CD4-positive, CD25-positive, alpha-beta regulatory T cell (primary cell): ENCODE data around the gene PSORS1C2. TPM values are rescaled to one million over a fixed set of nuclear protein-coding genes. Genes with fewer than 3 reads are reported as not detected.

ENCODE experiments used
- ATAC-seq, 2 donors: fragments of 150-1000 bp; cut with Tn5 transposase; one replicate each; pipeline ENCODE4 v1.10.0; 2021; ENCODE audit warnings: low read depth in 2 of 2, moderate number of reproducible peaks in 2 of 2, moderate library complexity in 1 of 2
- DNase-seq, 3 donors: peaks; one replicate each; pipeline versions ENCODE4 v3.0.0 to v3.0.0-alpha.2; 2012 to 2022; ENCODE audit warnings: mixed read lengths in 1 of 3
- H3K27ac ChIP-seq: one replicate; pipeline ENCODE4 v1.7.0; 2013; ENCODE audit warnings: mild to moderate bottlenecking, low read length; ENCODE audit not compliant: insufficient read depth, poor library complexity, severe bottlenecking
- H3K27me3 ChIP-seq: one replicate; pipeline ENCODE4 v1.7.0; 2013; ENCODE audit warnings: low read length; ENCODE audit not compliant: control insufficient read depth, insufficient read depth
- H3K36me3 ChIP-seq: one replicate; pipeline ENCODE4 v1.7.0; 2013; ENCODE audit warnings: mild to moderate bottlenecking, low read length, moderate library complexity; ENCODE audit not compliant: control insufficient read depth, insufficient read depth
- H3K4me1 ChIP-seq: 2 replicates; pipeline ENCODE4 v1.7.0; 2013; ENCODE audit warnings: mild to moderate bottlenecking, low read length; ENCODE audit not compliant: insufficient read depth, control insufficient read depth, poor library complexity, severe bottlenecking
- H3K4me3 ChIP-seq: one replicate; pipeline ENCODE4 v1.7.0; 2013; ENCODE audit warnings: low read depth, mild to moderate bottlenecking, low read length, moderate library complexity
- H3K9me3 ChIP-seq, 2 experiments: 1 replicate in 1 of 2; 2 replicates in 1 of 2; pipeline ENCODE4 v1.7.0; 2013; ENCODE audit warnings: low read length in 2 of 2, mild to moderate bottlenecking in 1 of 2, moderate library complexity in 1 of 2; ENCODE audit not compliant: control insufficient read depth in 2 of 2
- H3K27ac Mint-ChIP-seq, 3 donors: one replicate each; pipeline ENCODE4 v1.8.0; 2020 to 2022; ENCODE audit warnings: mild to moderate bottlenecking in 3 of 3, mixed read lengths in 3 of 3, moderate library complexity in 2 of 3
- H3K27me3 Mint-ChIP-seq: one replicate; pipeline ENCODE4 v1.8.0; 2022; ENCODE audit warnings: mild to moderate bottlenecking, mixed read lengths
- H3K36me3 Mint-ChIP-seq: one replicate; pipeline ENCODE4 v1.8.0; 2020; ENCODE audit warnings: mixed read lengths
- H3K4me1 Mint-ChIP-seq, 4 donors: one replicate each; pipeline ENCODE4 v1.8.0; 2020 to 2022; ENCODE audit warnings: mixed read lengths in 4 of 4, mild to moderate bottlenecking in 1 of 4
- H3K4me3 Mint-ChIP-seq, 4 donors: one replicate each; pipeline ENCODE4 v1.8.0; 2020 to 2022; ENCODE audit warnings: mild to moderate bottlenecking in 4 of 4, mixed read lengths in 4 of 4, moderate library complexity in 3 of 4
- H3K9me3 Mint-ChIP-seq, 7 donors: one replicate each; pipeline ENCODE4 v1.8.0; 2020 to 2022; ENCODE audit warnings: mixed read lengths in 7 of 7, mild to moderate bottlenecking in 3 of 7, moderate library complexity in 2 of 7
- polyA plus RNA-seq, 4 donors: library from polyadenylated mRNA; unstranded; fragments of 300-500 nt; fragmentation: Illumina TruSeq; gene quantifications; one replicate each; pipeline ENCODE4 v1.2.3, GENCODE V29; 2021
- total RNA-seq: library from RNA; stranded (reverse); gene quantifications from one replicate; pipeline ENCODE4 v1.2.3, GENCODE V29; 2022

The PSORS1C2 gene
- total and polyA plus RNA-seq, 5 donors from 2014 or later: not detected

- Histone ChIP-seq H3K9me3 (no peaks in the 10 kb centered on the region), H3K4me3 (no peak overlapping the region), H3K36me3 (no peaks in the 10 kb centered on the region), H3K4me1 (peaks cover 24% of the 10 kb centered on the region), H3K27me3 (peaks cover 2% of the 10 kb centered on the region), H3K27ac (no peak overlapping the region)
- DNase-seq: no peak
- peaks cover 16 to 48% (median 27%) of the 10 kb centered on the region in 4 donors for H3K4me1 Mint-ChIP-seq
- H3K27me3 Mint-ChIP-seq: peaks cover under 1% of the 10 kb centered on the region
- no peak overlapping the region for H3K4me3 Mint-ChIP-seq
- H3K27ac Mint-ChIP-seq: peak overlapping the region in 1 of 3 donors; percentile 84
- ATAC-seq: no peak
- no peaks in the 10 kb centered on the region for H3K36me3 Mint-ChIP-seq
- H3K9me3 Mint-ChIP-seq: peaks cover 0 to 2% (median 0%) of the 10 kb centered on the region in 7 donors
These were observed 48.4 kb downstream of the PSORS1C2 start for GRCh38 chr6:31090275-31090972.

Other genes with a start within 250 kb of the PSORS1C2 start
- 15.5 TPM for gene GTF2H4, start 230.9 kb downstream of the PSORS1C2 start, total RNA-seq
- 1 to 10 TPM; 6.8 to 7.8 (median 7.0) TPM for gene GTF2H4, start 230.9 kb downstream of the PSORS1C2 start, polyA plus RNA-seq
- 19.8 TPM for gene VARS2, start 224.8 kb downstream of the PSORS1C2 start, total RNA-seq
- gene VARS2, start 224.8 kb downstream of the PSORS1C2 start, polyA plus RNA-seq: 10 to 100 TPM; 12.9 to 20.7 (median 15.9) TPM
- gene SFTA2, start 206.9 kb downstream of the PSORS1C2 start, total RNA-seq: not detected
- under 1 TPM in 2 of 4 donors, not detected in 2; 0.25 to 0.32 TPM for gene SFTA2, start 206.9 kb downstream of the PSORS1C2 start, polyA plus RNA-seq
- gene MUCL3, start 198.1 kb downstream of the PSORS1C2 start, total RNA-seq: not detected
- gene MUCL3, start 198.1 kb downstream of the PSORS1C2 start, polyA plus RNA-seq: not detected
- gene MUC21, start 155.3 kb downstream of the PSORS1C2 start, total RNA-seq: not detected
- gene MUC21, start 155.3 kb downstream of the PSORS1C2 start, polyA plus RNA-seq: not detected
- not detected for gene MUC22, start 128.6 kb downstream of the PSORS1C2 start, total RNA-seq
- not detected for gene MUC22, start 128.6 kb downstream of the PSORS1C2 start, polyA plus RNA-seq
- gene C6orf15, start 26.5 kb downstream of the PSORS1C2 start, total RNA-seq: not detected
- gene C6orf15, start 26.5 kb downstream of the PSORS1C2 start, polyA plus RNA-seq: not detected
- not detected for gene PSORS1C1, start 24.3 kb downstream of the PSORS1C2 start, total RNA-seq
- gene PSORS1C1, start 24.3 kb downstream of the PSORS1C2 start, polyA plus RNA-seq: not detected
- not detected for gene CDSN, start 18.6 kb downstream of the PSORS1C2 start, total RNA-seq
- gene CDSN, start 18.6 kb downstream of the PSORS1C2 start, polyA plus RNA-seq: not detected
- 27.2 TPM for gene CCHCR1, start 18.7 kb upstream of the PSORS1C2 start, total RNA-seq
- gene CCHCR1, start 18.7 kb upstream of the PSORS1C2 start, polyA plus RNA-seq: 1 to 10 TPM; 3.5 to 6.9 (median 6.2) TPM
- gene TCF19, start 19.5 kb upstream of the PSORS1C2 start, total RNA-seq: 10.9 TPM
- 10 to 100 TPM in 2 of 4 donors, 1 to 10 TPM in 2; 8.3 to 13.3 (median 11.2) TPM for gene TCF19, start 19.5 kb upstream of the PSORS1C2 start, polyA plus RNA-seq
- not detected for gene POU5F1, start 31.6 kb upstream of the PSORS1C2 start, total RNA-seq
- under 1 TPM in 1 of 4 donors, not detected in 3; 0.27 TPM for gene POU5F1, start 31.6 kb upstream of the PSORS1C2 start, polyA plus RNA-seq
- gene HLA-C, start 133.0 kb upstream of the PSORS1C2 start, total RNA-seq: 2,142 TPM
- 1,000 to 10,000 TPM; 1,832 to 3,568 (median 2,760) TPM for gene HLA-C, start 133.0 kb upstream of the PSORS1C2 start, polyA plus RNA-seq
- 8,618 TPM for gene HLA-B, start 218.1 kb upstream of the PSORS1C2 start, total RNA-seq
- gene HLA-B, start 218.1 kb upstream of the PSORS1C2 start, polyA plus RNA-seq: 1,000 to 10,000 TPM; 4,778 to 8,292 (median 6,791) TPM